PC-9 (cell line): ENCODE data around the gene TRIO.

Experiments used
- EZH2 ChIP-seq: fragments of 200-600 bp; sonication (generic); IDR thresholded peaks from 2 replicates; pipeline ENCODE4 v1.8.0; 2017; ENCODE audit warnings: antibody characterized with exemption, low read depth
- TF ChIP-seq, protein P1 (sequence below): fragments of 200-600 bp; sonication (generic); conservative IDR thresholded peaks from 2 replicates; pipeline ENCODE4 v1.6.1; 2017; ENCODE audit warnings: mixed run types, antibody characterized with exemption, mild to moderate bottlenecking, moderate library complexity

DNA sequence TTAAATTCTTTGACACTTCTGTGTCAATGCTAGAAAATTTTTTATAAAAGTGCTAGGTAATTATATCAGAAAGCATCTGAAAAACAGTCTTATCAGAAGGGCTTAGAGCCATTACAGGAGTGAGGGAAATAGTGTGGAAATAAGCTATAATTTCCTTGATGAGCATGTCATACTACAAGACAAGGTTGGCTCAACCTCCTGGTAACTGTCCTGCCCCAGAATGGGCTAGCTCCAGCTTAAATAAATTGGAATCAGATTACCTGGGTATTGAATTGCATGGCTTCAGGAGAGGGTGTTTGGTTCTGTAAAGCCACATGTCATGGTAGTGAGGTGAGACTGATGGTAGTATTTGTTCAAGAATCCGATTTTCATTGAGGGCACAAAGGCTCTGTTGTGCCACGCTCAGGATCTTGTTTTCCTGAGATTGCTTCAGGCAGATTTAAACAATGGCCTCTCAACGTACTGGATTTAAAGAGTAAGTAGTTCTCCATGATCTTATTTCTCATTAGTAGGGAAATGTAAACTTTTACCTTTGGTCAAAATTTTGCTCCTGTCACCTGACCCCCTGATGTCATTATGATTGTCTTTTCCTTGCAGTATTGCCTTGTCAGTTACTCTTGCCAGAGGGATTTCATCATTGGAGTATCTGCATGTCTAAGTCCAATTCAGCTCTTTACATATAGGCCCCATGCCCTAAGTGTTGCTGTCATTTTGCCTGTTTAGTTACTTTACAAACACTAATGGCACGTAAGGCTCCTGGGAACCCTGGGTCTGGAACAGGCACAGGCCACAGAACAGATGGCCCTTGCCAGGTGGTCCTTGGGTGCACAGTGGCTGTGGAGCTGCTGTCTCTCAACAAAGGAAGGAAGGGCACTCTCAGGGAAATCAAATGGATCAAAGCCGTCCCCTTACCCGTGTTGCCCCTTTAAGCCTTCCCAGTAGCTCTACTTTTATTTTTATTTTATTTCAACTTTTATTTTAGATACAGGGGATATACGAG is 21.3 kb downstream of the TRIO start:
- TF ChIP-seq, protein P1, sequence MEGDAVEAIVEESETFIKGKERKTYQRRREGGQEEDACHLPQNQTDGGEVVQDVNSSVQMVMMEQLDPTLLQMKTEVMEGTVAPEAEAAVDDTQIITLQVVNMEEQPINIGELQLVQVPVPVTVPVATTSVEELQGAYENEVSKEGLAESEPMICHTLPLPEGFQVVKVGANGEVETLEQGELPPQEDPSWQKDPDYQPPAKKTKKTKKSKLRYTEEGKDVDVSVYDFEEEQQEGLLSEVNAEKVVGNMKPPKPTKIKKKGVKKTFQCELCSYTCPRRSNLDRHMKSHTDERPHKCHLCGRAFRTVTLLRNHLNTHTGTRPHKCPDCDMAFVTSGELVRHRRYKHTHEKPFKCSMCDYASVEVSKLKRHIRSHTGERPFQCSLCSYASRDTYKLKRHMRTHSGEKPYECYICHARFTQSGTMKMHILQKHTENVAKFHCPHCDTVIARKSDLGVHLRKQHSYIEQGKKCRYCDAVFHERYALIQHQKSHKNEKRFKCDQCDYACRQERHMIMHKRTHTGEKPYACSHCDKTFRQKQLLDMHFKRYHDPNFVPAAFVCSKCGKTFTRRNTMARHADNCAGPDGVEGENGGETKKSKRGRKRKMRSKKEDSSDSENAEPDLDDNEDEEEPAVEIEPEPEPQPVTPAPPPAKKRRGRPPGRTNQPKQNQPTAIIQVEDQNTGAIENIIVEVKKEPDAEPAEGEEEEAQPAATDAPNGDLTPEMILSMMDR, result no peak
- TF ChIP-seq EZH2, result no peak
